Thyroid gland (tissue), 4 donors: Measurements from ENCODE around the gene MED25.

Source experiments
- CTCF ChIP-seq, 6 experiments: fragments of 200-600 bp in 3 of 6; fragments of 450-650 bp in 3 of 6; sonication (generic) in 3 of 6; IDR thresholded peaks; one replicate each; pipeline ENCODE4 v1.5.1; 2016 to 2019; ENCODE audit warnings: antibody characterized with exemption in 6 of 6, mild to moderate bottlenecking in 2 of 6, inconsistent platforms in 1 of 6, moderate library complexity in 1 of 6
- POLR2A ChIP-seq, 2 donors: fragments of 450-650 bp; IDR thresholded peaks; one replicate each; pipeline ENCODE4 v1.6.1; 2017; ENCODE audit warnings: antibody characterized with exemption in 2 of 2, mild to moderate bottlenecking in 2 of 2, moderate library complexity in 1 of 2

DNA sequence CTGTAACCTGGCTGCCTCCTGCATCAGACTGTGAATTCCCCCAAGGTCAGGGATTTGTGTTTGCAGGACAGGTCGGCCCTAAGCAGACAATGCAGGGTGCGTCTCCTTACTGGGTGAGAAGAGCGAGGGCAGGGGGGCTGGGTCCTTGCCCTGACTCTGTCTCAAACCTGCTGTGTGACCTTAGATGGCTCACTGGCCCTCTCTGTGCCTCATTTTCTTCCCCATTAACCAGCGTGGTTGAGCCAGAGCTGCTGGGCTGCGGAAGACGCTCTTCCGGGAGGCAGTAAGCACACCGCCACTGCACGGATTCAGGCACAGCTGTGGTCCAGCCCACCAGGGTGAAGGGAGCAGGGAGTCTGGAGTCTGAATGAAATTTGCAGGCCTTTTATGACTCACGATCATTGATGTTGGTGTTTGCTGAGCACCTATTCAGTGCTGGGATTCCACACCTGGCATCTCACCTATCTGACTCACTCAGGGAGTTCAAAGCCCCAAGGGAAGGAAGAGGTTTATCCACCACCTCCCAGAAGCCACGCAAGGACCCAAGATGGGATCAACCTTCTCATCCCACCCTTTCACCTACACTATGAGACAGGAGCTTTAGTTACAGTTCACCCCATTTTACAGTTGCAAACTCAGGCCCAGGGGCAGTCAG is 56.5 kb downstream of the MED25 start:
- no peak for TF ChIP-seq CTCF (IDR thresholded peaks at IDR 0.05)
- no peak for TF ChIP-seq POLR2A (IDR thresholded peaks at IDR 0.05)
